GM12878 (cell line): ENCODE results near the gene PKDREJ. TPM values are rescaled to one million over a fixed set of nuclear protein-coding genes. Genes with fewer than 3 reads are reported as not detected.

Experiments
- CHD1 ChIP-seq: IDR thresholded peaks from 2 replicates; pipeline ENCODE4 v1.6.1; 2012; ENCODE audit warnings: low read depth, low read length, improper control_type of control experiment
- CREM ChIP-seq: IDR thresholded peaks from 2 replicates; pipeline ENCODE4 v1.6.1; 2014; ENCODE audit warnings: antibody characterized with exemption, low read depth
- EP300 ChIP-seq, 2 experiments: fragments of 150-350 bp in 1 of 2; IDR thresholded peaks; 2 replicates each; pipeline ENCODE4 v1.6.1; 2011 to 2012; ENCODE audit warnings: low read depth in 2 of 2, low read length in 2 of 2, borderline replicate concordance in 1 of 2, improper control_type of control experiment in 1 of 2, inconsistent platforms in 1 of 2; ENCODE audit not compliant: control insufficient read depth in 1 of 2
- FOXK2 ChIP-seq: fragments of 450-650 bp; IDR thresholded peaks from 2 replicates; pipeline ENCODE4 v1.6.1; 2017; ENCODE audit warnings: mild to moderate bottlenecking, moderate library complexity
- LARP7 ChIP-seq: fragments of 450-650 bp; IDR thresholded peaks from 2 replicates; pipeline ENCODE4 v1.6.1; 2017; ENCODE audit warnings: mild to moderate bottlenecking
- NBN ChIP-seq: fragments of 450-650 bp; IDR thresholded peaks from 2 replicates; pipeline ENCODE4 v1.6.1; 2016
- NR2C1 ChIP-seq: fragments of 450-650 bp; IDR thresholded peaks from 2 replicates; pipeline ENCODE4 v1.6.1; 2017; ENCODE audit warnings: antibody characterized with exemption, mild to moderate bottlenecking, moderate library complexity
- RAD51 ChIP-seq: fragments of 450-650 bp; IDR thresholded peaks from 2 replicates; pipeline ENCODE4 v1.6.1; 2016; ENCODE audit warnings: moderate library complexity, mild to moderate bottlenecking, inconsistent platforms
- TCF7 ChIP-seq: IDR thresholded peaks from 2 replicates; pipeline ENCODE4 v1.6.1; 2014; ENCODE audit warnings: antibody characterized with exemption, borderline replicate concordance
- ZNF217 ChIP-seq: fragments of 450-650 bp; IDR thresholded peaks from 2 replicates; pipeline ENCODE4 v1.6.1; 2017; ENCODE audit warnings: antibody characterized with exemption, mild to moderate bottlenecking
- polyA plus RNA-seq, 11 experiments: library from polyadenylated mRNA; depleted of rRNA in 4 of 11; unstranded in 6 of 11; stranded (reverse) in 5 of 11; fragments of >200 nt; fragmentation: Nextera tagmentation in 4 of 11; fragmentation: Illumina TruSeq in 1 of 11; extraction: Ambion mirVana in 4 of 11; extraction: Trizol in 1 of 11; gene quantifications; 1 replicate in 1 of 11; 2 replicates in 10 of 11; pipeline versions ENCODE4 v1.2.1 to v1.2.3, GENCODE V29; 2011 to 2016; ENCODE audit warnings: inconsistent platforms in 2 of 11, missing spikeins in 2 of 11, low read depth in 1 of 11
- total RNA-seq, 4 experiments: library from RNA; depleted of rRNA in 3 of 4; stranded (reverse); fragments of >200 nt in 3 of 4; fragmentation: Illumina TruSeq in 1 of 4; extraction: Trizol in 1 of 4; gene quantifications; 2 replicates each; pipeline versions ENCODE4 v1.2.1 to v1.2.3, GENCODE V29; 2013 to 2021
- TF ChIP-seq, protein P1 (sequence below): fragments of 450-650 bp; IDR thresholded peaks from 2 replicates; pipeline ENCODE4 v1.6.1; 2017; ENCODE audit warnings: low read depth, mild to moderate bottlenecking, moderate library complexity
- TF ChIP-seq, protein P2 (sequence below): IDR thresholded peaks from 2 replicates; pipeline ENCODE4 v1.6.1; 2011; ENCODE audit warnings: mild to moderate bottlenecking, low read depth, low read length, moderate library complexity; ENCODE audit not compliant: insufficient replicate concordance
- TF ChIP-seq, protein P3 (sequence below): IDR thresholded peaks from 2 replicates; pipeline ENCODE4 v1.6.1; 2011; ENCODE audit warnings: low read depth, mild to moderate bottlenecking, low read length, moderate library complexity, borderline replicate concordance; ENCODE audit errors: extremely low read depth
- TF ChIP-seq, protein P4 (sequence below): fragments of 450-650 bp; IDR thresholded peaks from 2 replicates; pipeline ENCODE4 v1.6.1; 2016; ENCODE audit warnings: mild to moderate bottlenecking
- TF ChIP-seq, protein P5 (sequence below): fragments of 450-650 bp; formaldehyde crosslinking; IDR thresholded peaks from 2 replicates; pipeline ENCODE4 v1.4.0; 2022; ENCODE audit warnings: mild to moderate bottlenecking, moderate library complexity
- TF ChIP-seq, protein P6 (sequence below): fragments of 450-650 bp; IDR thresholded peaks from 2 replicates; pipeline ENCODE4 v1.6.1; 2014; ENCODE audit warnings: mild to moderate bottlenecking
- TF ChIP-seq, protein P7 (sequence below), 3 experiments: IDR thresholded peaks in 2 of 3; conservative IDR thresholded peaks in 1 of 3; 2 replicates each; pipeline ENCODE4 v1.5.1; 2011; ENCODE audit warnings: low read depth in 3 of 3, low read length in 3 of 3, mild to moderate bottlenecking in 3 of 3, control low read depth in 2 of 3, moderate library complexity in 2 of 3, inconsistent platforms in 1 of 3, mixed read lengths in 1 of 3; ENCODE audit not compliant: control insufficient read depth in 2 of 3, insufficient read depth in 1 of 3; ENCODE audit errors: extremely low read depth in 1 of 3

PKDREJ gene
- total and polyA plus RNA-seq, 10 of the 15 experiments (the other 5 are each of a cell fraction or from before 2014, with no cell fraction given) = 0.02 to 0.03 TPM; not detected in 8

DNA sequence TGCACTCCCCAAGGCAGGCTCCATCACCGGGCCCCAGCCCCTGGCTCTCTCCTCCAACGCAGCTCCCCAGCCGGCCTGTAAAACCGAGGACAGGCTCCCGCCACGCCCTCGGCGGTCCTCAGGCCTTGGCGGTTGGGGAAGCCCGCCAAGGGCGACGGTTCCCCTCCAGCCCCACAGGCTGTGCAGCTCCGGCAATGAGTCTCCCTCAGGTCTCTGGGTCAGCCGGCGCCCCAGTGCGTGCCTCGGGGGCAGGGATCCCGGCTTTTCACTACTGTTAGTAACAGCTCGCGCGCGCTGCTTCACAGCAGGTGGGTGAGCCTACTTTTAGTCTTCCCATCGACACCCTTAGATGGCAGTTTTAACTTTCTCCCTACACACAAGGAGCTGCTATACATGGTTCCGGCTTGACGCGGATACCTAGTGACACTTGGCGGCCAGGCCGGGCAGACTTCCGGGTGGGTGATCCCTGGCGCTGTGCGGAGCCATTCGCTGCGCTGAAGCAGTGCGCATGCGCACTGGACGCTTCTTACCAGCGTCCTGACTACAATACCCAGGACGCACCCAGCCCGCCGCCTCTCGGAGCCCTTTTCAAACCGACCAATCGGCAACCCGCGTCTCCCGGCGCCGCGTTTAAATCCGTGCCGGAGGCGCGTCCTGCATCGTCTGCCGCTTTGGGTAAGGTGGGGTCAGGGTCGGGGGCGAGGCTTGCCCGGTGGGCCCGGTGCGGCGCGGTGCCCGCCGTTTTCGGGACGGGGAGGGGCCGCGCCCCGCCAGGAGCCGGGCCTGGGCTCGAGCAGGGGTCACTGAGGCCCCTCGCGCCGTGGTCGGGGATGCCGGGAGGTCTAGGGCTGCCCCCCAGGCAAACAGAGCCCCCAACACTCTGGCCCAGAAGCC is 33.4 kb upstream of the PKDREJ start, which contains the start of gene GTSE1 (continued):
- peak; percentile 59; the same call in 1 of the 2 replicates for TF ChIP-seq CREM
- TF ChIP-seq FOXK2 = peak; percentile 53; the same call in 1 of the 2 replicates
- TF ChIP-seq, protein P1, sequence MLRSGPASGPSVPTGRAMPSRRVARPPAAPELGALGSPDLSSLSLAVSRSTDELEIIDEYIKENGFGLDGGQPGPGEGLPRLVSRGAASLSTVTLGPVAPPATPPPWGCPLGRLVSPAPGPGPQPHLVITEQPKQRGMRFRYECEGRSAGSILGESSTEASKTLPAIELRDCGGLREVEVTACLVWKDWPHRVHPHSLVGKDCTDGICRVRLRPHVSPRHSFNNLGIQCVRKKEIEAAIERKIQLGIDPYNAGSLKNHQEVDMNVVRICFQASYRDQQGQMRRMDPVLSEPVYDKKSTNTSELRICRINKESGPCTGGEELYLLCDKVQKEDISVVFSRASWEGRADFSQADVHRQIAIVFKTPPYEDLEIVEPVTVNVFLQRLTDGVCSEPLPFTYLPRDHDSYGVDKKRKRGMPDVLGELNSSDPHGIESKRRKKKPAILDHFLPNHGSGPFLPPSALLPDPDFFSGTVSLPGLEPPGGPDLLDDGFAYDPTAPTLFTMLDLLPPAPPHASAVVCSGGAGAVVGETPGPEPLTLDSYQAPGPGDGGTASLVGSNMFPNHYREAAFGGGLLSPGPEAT = 0 out of 2 replicates have a peak, but pooled peaks have one; percentile 23
- TF ChIP-seq EP300 (IDR thresholded peaks at IDR 0.05; ENCODE audit: borderline replicate concordance in 1 of 2, control insufficient read depth in 1 of 2, low read depth in 2 of 2, low read length in 2 of 2) = no peak
- TF ChIP-seq, protein P2, sequence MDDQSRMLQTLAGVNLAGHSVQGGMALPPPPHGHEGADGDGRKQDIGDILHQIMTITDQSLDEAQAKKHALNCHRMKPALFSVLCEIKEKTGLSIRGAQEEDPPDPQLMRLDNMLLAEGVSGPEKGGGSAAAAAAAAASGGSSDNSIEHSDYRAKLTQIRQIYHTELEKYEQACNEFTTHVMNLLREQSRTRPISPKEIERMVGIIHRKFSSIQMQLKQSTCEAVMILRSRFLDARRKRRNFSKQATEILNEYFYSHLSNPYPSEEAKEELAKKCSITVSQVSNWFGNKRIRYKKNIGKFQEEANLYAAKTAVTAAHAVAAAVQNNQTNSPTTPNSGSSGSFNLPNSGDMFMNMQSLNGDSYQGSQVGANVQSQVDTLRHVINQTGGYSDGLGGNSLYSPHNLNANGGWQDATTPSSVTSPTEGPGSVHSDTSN = no peak
- TF ChIP-seq, protein P3, sequence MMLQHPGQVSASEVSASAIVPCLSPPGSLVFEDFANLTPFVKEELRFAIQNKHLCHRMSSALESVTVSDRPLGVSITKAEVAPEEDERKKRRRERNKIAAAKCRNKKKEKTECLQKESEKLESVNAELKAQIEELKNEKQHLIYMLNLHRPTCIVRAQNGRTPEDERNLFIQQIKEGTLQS = no peak
- TF ChIP-seq CHD1 = no peak
- TF ChIP-seq, protein P4, sequence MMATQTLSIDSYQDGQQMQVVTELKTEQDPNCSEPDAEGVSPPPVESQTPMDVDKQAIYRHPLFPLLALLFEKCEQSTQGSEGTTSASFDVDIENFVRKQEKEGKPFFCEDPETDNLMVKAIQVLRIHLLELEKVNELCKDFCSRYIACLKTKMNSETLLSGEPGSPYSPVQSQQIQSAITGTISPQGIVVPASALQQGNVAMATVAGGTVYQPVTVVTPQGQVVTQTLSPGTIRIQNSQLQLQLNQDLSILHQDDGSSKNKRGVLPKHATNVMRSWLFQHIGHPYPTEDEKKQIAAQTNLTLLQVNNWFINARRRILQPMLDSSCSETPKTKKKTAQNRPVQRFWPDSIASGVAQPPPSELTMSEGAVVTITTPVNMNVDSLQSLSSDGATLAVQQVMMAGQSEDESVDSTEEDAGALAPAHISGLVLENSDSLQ = peak; percentile 36; the same call in 1 of the 2 replicates
- TF ChIP-seq ZNF217 = no peak
- TF ChIP-seq, protein P5, sequence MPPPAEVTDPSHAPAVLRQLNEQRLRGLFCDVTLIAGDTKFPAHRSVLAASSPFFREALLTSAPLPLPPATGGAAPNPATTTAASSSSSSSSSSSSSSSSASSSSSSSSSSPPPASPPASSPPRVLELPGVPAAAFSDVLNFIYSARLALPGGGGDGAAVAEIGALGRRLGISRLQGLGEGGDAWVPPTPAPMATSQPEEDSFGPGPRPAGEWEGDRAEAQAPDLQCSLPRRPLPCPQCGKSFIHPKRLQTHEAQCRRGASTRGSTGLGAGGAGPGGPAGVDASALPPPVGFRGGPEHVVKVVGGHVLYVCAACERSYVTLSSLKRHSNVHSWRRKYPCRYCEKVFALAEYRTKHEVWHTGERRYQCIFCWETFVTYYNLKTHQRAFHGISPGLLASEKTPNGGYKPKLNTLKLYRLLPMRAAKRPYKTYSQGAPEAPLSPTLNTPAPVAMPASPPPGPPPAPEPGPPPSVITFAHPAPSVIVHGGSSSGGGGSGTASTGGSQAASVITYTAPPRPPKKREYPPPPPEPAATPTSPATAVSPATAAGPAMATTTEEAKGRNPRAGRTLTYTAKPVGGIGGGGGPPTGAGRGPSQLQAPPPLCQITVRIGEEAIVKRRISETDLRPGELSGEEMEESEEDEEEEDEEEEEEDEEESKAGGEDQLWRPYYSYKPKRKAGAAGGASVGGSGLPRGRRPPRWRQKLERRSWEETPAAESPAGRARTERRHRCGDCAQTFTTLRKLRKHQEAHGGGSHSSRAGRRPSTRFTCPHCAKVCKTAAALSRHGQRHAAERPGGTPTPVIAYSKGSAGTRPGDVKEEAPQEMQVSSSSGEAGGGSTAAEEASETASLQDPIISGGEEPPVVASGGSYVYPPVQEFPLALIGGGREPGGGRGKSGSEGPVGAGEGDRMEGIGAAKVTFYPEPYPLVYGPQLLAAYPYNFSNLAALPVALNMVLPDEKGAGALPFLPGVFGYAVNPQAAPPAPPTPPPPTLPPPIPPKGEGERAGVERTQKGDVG (CRISPR knock-in tag) = no peak
- peak; percentile 68 for TF ChIP-seq LARP7
- TF ChIP-seq RAD51 = no peak
- TF ChIP-seq NBN = peak; percentile 72
- no peak for TF ChIP-seq TCF7
- TF ChIP-seq NR2C1 = peak; percentile 68; the same call in 1 of the 2 replicates
- TF ChIP-seq, protein P6, sequence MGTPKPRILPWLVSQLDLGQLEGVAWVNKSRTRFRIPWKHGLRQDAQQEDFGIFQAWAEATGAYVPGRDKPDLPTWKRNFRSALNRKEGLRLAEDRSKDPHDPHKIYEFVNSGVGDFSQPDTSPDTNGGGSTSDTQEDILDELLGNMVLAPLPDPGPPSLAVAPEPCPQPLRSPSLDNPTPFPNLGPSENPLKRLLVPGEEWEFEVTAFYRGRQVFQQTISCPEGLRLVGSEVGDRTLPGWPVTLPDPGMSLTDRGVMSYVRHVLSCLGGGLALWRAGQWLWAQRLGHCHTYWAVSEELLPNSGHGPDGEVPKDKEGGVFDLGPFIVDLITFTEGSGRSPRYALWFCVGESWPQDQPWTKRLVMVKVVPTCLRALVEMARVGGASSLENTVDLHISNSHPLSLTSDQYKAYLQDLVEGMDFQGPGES = no peak
- TF ChIP-seq, protein P7, sequence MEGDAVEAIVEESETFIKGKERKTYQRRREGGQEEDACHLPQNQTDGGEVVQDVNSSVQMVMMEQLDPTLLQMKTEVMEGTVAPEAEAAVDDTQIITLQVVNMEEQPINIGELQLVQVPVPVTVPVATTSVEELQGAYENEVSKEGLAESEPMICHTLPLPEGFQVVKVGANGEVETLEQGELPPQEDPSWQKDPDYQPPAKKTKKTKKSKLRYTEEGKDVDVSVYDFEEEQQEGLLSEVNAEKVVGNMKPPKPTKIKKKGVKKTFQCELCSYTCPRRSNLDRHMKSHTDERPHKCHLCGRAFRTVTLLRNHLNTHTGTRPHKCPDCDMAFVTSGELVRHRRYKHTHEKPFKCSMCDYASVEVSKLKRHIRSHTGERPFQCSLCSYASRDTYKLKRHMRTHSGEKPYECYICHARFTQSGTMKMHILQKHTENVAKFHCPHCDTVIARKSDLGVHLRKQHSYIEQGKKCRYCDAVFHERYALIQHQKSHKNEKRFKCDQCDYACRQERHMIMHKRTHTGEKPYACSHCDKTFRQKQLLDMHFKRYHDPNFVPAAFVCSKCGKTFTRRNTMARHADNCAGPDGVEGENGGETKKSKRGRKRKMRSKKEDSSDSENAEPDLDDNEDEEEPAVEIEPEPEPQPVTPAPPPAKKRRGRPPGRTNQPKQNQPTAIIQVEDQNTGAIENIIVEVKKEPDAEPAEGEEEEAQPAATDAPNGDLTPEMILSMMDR (IDR thresholded peaks at IDR 0.05 in 2 of 3, conservative IDR thresholded peaks at IDR 0.05 in 1 of 3; ENCODE audit: control insufficient read depth in 2 of 3, extremely low read depth in 1 of 3, insufficient read depth in 1 of 3, low read depth in 3 of 3, low read length in 3 of 3) = peak in 2 of 3 experiments; percentile 27 to 59; a peak in 3 of 6 replicates
